ENCODE results near the gene MRGPRD.

The MRGPRD gene

DNA sequence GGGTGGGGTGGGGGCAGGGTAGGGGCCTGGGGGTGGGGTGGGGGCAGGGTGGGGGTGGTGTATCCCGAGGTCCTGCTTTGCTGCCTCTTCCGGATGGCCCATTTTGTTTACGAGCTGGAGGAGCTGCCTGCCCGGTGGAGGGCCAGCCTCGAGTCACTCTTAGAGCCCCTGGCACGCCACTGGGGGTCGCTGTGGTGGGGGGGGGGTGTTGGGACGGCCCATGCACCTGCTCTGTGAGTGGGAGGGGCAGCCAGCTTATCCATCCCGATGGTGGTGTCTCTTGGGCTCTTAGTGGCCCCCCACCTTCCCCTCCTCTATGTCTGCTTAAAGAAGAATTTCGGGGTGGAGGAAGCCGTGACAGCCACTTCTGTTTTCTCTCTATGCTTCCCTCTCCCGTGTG lies 24.6 kb downstream of the MRGPRD start:
- Mint-ChIP-seq H3K4me1 (no peaks in the 10 kb centered on the region), H3K9me3 (no peaks in the 10 kb centered on the region), H3K27ac (no peak overlapping the region), H3K4me3 (no peak overlapping the region), H3K36me3 (no peaks in the 10 kb centered on the region)
- peak; percentile 47 for ATAC-seq
- no peak for DNase-seq (ENCODE audit: low spot score in 2 of 2)

DNA sequence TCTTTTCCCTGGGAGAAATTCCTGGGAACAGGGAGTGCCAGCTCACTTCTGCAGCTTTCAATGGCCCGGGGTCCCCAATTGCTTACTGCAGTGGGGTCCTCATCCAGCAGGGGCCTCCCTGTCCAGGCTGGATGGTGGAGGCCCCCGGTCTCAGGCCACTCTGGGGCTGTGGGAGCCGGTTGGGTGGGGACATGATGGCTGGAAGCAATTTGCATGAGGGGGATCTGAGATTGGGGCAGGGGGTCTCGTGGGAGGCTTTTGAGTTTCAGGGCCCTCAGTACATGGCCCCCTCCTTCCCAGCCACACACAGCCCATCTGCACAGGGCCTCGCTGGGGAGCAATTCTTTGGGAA lies 25.2 kb downstream of the MRGPRD start:
- H3K4me1 Mint-ChIP-seq, result no peaks in the 10 kb centered on the region
- DNase-seq (ENCODE audit: low spot score in 2 of 2) (no peak), ATAC-seq (no peak)
- no peaks in the 10 kb centered on the region for H3K36me3 Mint-ChIP-seq
- no peaks in the 10 kb centered on the region for H3K9me3 Mint-ChIP-seq
- no peak overlapping the region for H3K27ac Mint-ChIP-seq
- H3K4me3 Mint-ChIP-seq, result no peak overlapping the region

DNA sequence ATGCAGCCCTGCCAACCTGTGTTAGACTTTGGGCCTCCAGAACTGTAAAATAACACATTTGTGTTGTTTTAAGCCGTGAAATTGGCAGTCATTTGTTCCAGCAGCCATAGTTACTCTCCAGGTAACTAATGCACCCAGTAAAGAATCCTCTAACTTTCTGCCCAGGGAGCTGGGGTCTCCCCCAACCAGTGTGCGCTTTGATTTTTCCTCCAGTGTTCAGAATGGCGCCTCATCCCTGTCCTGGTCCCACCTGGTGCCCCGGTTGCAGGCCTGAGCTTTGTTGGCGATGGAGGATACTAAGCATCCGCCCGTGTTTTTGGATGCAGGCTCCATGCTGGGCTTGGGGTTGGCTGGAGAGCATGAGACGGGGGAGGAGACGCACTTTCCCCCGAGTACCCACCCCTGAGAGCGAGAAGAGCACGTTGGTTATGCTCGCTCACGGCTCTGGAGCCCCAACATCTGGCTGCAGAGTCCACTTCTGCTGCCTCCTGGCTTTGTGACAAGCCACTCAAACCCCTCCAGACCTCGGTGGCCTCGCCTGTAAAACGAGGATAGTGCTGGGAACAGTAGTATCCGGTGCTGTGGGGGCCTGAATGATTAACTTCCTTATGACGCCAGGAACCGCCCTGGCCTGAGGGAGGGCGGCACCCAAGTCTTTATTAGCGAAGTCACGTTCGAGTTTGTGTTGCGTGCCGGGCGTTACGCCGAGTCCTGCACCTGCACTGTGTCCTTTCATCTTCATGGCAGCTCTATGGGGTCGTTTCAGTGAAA lies 25.8 kb downstream of the MRGPRD start:
- no peaks in the 10 kb centered on the region for H3K9me3 Mint-ChIP-seq
- no peak for DNase-seq (ENCODE audit: low spot score in 2 of 2)
- no peaks in the 10 kb centered on the region for H3K4me1 Mint-ChIP-seq
- no peaks in the 10 kb centered on the region for H3K36me3 Mint-ChIP-seq
- H3K4me3 Mint-ChIP-seq, result no peak overlapping the region
- H3K27ac Mint-ChIP-seq, result no peak overlapping the region
- ATAC-seq, result peak; percentile 15

DNA sequence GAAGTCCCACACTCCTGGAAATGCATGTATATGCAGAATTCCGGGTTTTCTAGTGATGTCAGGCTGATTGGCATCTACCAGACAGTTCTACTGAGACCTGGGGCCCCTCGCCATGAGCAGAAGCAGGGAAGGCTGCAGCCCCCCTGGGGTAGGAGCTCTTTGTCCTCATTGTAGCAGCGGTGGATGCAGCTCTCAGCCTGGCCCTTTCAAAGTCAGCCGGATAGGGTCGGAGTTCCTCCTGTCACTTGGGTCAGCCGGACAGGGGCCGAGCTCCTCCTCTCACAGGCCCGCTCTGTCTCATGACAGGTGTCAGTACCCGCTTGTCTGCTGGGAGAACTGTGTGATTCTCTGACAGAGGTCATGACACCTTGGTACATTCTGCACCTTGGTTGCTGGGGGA lies 30.0 kb downstream of the MRGPRD start:
- Mint-ChIP-seq H3K36me3 (no peaks in the 10 kb centered on the region), H3K4me3 (no peak overlapping the region), H3K27ac (no peak overlapping the region), H3K4me1 (peaks cover 2% of the 10 kb centered on the region), H3K9me3 (no peaks in the 10 kb centered on the region)
- ATAC-seq, result no peak
- DNase-seq (ENCODE audit: low spot score in 2 of 2), result no peak

DNA sequence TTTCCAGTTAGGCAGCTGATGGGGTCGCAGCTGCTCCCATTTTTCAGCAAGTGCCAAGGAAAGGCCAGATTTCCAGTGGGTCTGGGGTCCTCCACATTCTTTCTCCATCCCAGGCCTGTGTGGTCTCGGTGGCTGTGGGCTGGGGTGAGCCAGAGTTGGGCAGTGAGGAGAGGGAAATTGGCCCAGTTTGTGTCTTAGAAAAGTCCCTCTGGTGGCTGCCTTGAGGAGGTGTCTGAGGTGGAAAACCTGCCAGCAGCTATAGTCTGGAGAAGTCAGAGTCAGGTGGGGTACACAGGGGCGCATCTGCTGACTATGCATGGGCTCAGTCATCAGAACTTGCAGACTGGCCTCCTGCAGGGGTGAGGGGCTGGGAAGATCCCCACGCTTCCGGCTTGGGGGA lies 30.5 kb downstream of the MRGPRD start:
- H3K27ac Mint-ChIP-seq, result no peak overlapping the region
- ATAC-seq, result peak; percentile 50

DNA sequence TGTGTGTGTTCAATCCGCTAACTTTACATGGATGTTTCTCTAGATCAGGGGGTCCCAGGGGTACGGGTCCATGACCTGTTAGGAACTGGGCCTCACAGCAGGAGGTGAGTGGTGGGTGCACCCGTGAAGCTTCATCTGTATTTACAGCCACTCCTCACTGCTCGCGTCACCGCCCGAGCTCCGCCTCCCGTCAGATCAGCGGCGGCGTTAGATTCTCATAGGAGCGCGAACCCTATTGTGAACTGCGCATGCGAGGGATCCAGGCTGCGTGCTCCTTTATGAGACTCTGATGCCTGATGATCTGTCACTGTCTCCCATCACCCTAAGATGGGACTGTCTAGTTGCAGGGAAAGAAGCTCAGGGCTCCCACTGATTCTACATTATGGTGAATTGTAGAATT lies 31.9 kb downstream of the MRGPRD start:
- ATAC-seq, result no peak
- H3K27ac Mint-ChIP-seq, result peak overlapping the region; percentile 70
- H3K4me3 Mint-ChIP-seq, result no peak overlapping the region
- peaks cover 5% of the 10 kb centered on the region for H3K4me1 Mint-ChIP-seq
- no peaks in the 10 kb centered on the region for H3K9me3 Mint-ChIP-seq
- H3K36me3 Mint-ChIP-seq, result no peaks in the 10 kb centered on the region
- no peak for DNase-seq (ENCODE audit: low spot score in 2 of 2)

More for the DNA sequence above, 30.5 kb downstream of the MRGPRD start:
- H3K4me3 Mint-ChIP-seq, result no peak overlapping the region
- no peaks in the 10 kb centered on the region for H3K36me3 Mint-ChIP-seq
- no peak for DNase-seq (ENCODE audit: low spot score in 2 of 2)
- H3K4me1 Mint-ChIP-seq, result peaks cover 5% of the 10 kb centered on the region
- no peaks in the 10 kb centered on the region for H3K9me3 Mint-ChIP-seq

DNA sequence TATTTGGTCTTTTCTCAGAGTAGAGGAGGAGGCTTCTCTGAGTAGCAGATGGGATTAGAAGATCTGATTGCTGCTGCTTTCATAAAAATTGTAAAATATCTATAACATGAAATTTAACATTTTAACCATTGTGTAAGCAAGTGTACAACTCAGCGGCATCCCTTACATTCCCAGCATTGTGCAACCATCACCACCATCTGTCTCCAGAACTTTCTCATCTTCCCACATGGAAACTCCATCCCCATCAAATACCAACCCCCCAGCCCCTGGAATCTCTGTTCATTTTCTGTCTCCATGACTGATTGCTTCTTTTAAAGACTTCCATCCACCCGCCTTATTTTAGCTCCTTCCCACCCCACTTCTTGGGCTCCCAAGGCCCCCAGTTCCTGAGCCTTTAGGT lies 32.3 kb downstream of the MRGPRD start:
- DNase-seq (ENCODE audit: low spot score in 2 of 2) (no peak), ATAC-seq (no peak)
- Mint-ChIP-seq H3K9me3 (no peaks in the 10 kb centered on the region), H3K4me3 (no peak overlapping the region), H3K4me1 (peaks cover 5% of the 10 kb centered on the region), H3K27ac (peak overlapping the region; percentile 70), H3K36me3 (no peaks in the 10 kb centered on the region)

DNA sequence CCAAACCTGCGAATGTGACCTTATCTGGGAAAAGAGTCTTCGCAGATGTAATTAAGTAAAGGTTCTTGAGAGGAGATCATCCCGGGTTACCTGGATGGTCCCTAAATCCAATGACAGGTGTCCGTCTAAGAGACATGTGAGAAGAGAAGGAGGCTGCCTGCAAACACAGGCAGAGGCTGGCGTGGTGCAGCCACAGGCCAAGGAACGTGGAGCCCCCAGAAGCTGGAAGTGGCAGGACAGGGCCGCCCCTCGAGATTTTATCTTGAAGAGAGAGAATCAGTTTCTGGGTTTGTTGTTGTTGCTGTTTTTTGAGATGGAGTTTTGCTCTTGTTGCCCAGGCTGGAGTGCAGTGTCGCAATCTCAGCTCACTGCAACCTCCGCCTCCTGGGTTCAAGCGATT lies 33.6 kb downstream of the MRGPRD start:
- Mint-ChIP-seq H3K27ac (peak overlapping the region; percentile 70), H3K4me1 (peaks cover 5% of the 10 kb centered on the region), H3K9me3 (no peaks in the 10 kb centered on the region), H3K36me3 (no peaks in the 10 kb centered on the region), H3K4me3 (no peak overlapping the region)
- ATAC-seq (no peak), DNase-seq (ENCODE audit: low spot score in 2 of 2) (no peak)

DNA sequence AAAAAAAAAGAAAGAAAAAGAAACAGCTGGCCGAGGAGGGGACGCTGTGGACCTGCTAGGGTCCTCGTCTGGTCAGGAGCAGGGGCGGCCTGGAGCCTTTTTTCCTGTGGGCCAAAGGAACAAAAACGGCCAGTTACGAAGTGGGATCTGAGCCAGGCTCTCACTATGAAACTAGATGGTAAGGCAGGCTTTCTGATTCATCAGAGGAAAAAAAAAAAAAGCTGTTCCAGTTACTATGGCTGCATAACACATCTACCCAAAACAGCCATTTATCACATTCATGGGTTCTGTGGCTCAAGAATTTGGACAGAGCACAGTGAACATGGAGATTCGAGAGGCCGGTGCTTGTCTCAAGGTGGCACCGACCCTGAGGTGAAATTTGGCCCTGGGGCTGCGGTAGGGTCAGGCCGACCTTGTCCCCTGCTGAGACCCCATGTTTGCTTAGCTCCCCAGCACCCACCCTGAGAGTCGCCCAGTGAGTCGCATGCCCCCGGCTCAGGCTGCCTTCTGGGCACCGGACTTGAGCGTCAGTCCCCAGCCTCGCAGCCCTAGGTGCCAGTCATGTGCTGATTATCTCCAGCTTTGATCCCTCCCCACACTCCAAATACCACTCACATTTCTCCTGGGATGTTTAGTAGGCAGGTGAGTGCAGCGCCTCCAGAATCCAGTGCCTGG lies 34.2 kb downstream of the MRGPRD start:
- Mint-ChIP-seq H3K4me1 (peaks cover 5% of the 10 kb centered on the region), H3K9me3 (no peaks in the 10 kb centered on the region), H3K27ac (peak overlapping the region; percentile 70), H3K36me3 (no peaks in the 10 kb centered on the region), H3K4me3 (no peak overlapping the region)
- DNase-seq (ENCODE audit: low spot score in 2 of 2), result no peak
- ATAC-seq, result peak; percentile 57

DNA sequence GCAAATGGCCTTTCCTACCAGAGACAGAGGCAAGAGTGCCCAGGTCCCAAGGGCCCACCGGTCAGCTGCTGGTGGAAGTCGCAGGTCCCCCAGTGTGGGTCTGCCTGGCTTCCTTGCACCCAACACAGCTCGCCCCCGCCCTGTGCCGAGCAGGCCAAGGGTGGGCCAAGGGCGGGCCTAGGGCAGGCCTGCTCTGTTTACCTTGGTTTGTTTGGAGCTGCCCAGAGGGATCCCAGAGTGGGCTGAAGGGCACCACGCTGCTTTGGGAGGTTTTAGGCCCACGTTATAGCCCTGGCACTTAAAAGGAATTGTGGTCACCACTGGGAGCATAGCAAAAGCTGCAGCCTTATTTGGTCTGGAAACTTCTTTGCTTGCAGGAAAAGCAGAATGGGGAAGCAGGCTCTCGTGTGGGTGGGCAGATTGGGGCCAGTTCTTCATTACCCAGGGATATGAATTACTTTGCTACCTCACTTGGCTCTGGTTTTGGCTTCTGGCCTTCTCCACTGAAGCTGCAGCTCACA lies 38.0 kb downstream of the MRGPRD start:
- ATAC-seq (no peak), DNase-seq (ENCODE audit: low spot score in 2 of 2) (no peak)
- Mint-ChIP-seq H3K4me3 (no peak overlapping the region), H3K9me3 (no peaks in the 10 kb centered on the region), H3K4me1 (peaks cover 5% of the 10 kb centered on the region), H3K27ac (no peak overlapping the region), H3K36me3 (peaks cover 11% of the 10 kb centered on the region)

DNA sequence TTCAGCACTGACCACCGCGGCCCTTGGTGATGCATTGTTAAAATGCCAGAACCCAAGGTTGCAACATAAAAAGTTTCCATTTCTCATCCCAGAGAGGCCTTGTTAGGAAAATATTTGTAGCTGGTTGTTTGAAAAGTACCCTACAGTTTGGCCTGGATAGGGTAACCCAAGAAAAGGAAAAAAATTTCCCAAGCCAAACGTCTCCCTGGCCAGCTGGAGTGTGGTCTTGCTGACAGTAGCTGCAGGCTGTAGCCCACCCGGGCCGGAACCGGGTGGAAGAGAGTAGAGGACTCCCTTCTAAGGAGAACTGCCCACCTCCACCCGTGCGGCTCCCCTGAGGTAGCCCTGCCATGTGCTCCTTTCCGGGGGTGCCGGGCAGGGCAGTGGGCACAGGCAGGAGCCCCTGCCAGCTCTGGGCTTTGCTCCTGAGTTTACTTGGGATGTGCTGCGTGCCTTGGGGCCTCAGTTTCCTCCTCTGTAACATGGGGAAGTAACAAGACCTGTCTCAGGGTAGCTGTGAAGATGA lies 38.6 kb downstream of the MRGPRD start:
- Mint-ChIP-seq H3K9me3 (no peaks in the 10 kb centered on the region), H3K27ac (no peak overlapping the region), H3K4me1 (peaks cover 5% of the 10 kb centered on the region), H3K4me3 (no peak overlapping the region), H3K36me3 (peaks cover 14% of the 10 kb centered on the region)
- ATAC-seq (no peak), DNase-seq (ENCODE audit: low spot score in 2 of 2) (no peak)

DNA sequence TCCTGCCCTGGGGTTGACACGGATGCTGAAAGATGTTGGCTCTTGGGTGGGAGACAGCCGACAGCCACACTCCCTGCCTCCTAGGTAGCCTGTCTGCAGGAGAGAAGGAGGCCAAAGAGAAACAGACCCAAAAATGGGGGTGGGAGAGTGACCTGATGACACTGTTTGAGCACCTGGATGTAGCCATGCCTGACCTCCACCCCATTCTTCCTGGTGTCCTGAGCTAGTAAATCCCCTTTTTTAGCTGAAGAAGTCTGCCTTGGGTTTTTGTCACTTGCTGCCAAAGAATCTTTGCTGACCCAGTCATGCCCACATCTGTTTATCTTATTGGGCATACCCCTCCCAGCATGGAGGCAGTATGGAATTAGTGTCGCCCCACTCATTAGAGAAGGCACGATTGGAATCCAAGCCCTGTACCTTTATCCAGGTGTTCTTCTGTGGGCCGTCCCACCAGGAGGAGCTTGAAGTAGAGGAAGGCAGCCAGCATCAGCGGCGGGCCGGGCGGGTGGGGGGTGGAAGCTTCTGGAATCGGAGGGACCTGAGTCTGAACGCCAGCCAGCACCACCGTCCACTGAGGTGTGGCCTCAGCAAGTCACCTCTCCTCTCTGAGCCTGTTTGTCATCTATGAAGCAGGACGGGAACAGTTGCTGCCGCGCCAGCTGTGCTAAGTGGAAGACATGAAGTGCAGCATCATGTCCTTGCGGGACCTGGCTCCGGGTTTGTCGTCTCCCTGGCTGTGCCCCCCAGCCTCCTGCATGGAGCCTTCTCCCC lies 39.3 kb downstream of the MRGPRD start:
- ATAC-seq, result no peak
- peak overlapping the region; percentile 12 for H3K27ac Mint-ChIP-seq
- H3K36me3 Mint-ChIP-seq, result peaks cover 19% of the 10 kb centered on the region
- no peak for DNase-seq (ENCODE audit: low spot score in 2 of 2)
- peaks cover 5% of the 10 kb centered on the region for H3K4me1 Mint-ChIP-seq
- no peaks in the 10 kb centered on the region for H3K9me3 Mint-ChIP-seq
- H3K4me3 Mint-ChIP-seq, result no peak overlapping the region

DNA sequence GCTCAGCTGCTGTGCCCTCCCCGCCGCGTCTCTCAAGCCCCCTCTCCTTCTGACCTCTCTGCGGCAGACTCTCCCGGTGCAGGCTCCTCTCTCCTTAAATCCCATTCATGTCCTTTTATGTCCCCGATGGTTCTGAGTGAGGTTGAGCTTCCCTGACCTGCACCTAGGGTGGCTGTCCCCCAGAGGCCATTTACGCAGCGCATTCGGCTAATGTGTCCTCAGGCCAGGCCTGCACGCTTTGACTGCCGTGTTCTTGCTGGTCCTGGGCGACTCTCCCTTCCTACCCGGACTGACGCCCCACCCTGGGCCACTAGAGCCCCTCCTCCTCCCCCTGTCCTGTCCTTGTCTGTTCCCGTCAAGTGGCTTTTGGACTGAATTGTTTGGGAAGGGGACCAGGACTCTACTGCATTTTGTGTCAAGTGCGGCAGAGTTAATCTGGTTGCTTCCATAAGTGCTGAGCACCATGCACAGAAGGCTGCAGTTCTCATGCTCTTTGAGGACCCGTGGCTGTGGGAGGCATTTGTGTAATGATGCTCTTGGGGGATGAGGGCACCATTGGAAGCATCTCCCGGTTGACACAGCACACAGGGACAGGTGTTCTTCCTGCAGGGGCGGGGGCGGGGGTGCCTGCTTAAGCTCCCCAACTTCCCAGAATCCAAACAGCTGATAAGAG lies 40.0 kb downstream of the MRGPRD start:
- no peaks in the 10 kb centered on the region for H3K9me3 Mint-ChIP-seq
- H3K4me1 Mint-ChIP-seq, result peaks cover 3% of the 10 kb centered on the region
- peak overlapping the region; percentile 12 for H3K27ac Mint-ChIP-seq
- H3K36me3 Mint-ChIP-seq, result peaks cover 24% of the 10 kb centered on the region
- ATAC-seq (no peak), DNase-seq (ENCODE audit: low spot score in 2 of 2) (no peak)
- no peak overlapping the region for H3K4me3 Mint-ChIP-seq

DNA sequence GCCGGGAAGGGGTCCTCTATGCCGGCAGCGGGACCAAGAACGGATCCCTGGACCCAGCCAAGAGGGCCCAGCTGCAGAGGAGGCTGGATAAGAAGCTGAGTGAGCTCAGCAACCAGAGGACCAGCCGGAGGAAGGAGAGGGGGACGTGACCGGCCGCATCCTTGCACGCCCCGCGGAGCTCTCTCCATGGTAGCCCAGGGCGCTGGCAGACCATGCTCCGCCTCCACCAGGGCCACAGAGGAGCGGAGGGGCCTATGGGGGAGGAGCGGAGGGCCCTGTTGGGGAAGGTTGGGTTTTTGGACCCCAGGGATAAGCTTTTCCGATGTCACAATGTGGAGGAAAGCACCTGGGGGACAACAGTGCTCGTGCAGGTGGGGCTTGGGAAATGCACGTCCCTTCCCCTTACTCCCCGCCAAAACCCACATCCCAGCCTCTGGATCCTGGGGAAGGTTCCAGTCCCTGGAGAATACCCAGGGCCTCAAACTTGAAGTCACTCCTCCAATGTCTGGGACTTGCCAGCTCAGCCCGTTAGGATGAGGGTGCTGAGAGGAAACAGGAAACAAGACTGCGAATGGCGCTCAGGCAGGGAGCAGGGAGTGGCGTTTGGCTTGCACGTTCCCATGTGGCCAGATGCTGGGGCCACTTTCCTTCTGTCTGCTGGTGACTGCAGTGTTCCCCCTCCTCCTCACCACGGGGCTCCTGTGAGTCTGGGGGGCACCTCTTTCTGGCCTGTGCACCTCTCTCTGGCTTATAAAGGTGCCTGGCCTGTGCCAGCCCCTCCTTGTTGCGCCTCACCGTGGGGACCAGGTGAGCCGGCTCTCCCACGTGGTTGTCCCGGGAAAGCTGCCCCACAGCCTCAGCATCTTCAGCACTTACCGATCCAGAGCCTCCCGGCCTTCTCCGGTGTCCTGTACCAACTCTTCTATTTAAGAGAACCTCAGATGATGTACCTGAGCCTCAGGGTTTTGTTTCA lies 40.9 kb downstream of the MRGPRD start:
- no peak for ATAC-seq
- peaks cover 24% of the 10 kb centered on the region for H3K36me3 Mint-ChIP-seq
- H3K27ac Mint-ChIP-seq, result no peak overlapping the region

More for the DNA sequence above, 40.9 kb downstream of the MRGPRD start:
- no peak for DNase-seq (ENCODE audit: low spot score in 2 of 2)
- no peak overlapping the region for H3K4me3 Mint-ChIP-seq
- H3K4me1 Mint-ChIP-seq, result no peaks in the 10 kb centered on the region
- no peaks in the 10 kb centered on the region for H3K9me3 Mint-ChIP-seq
